A549 (cell line): ENCODE measurements around the gene RFWD3.

Source experiments
- CTCF ChIP-seq: fragments of >200 bp; sonication (Bioruptor Twin); formaldehyde crosslinking; IDR thresholded peaks from 3 replicates; pipeline ENCODE4 v1.5.1; 2016
- EP300 ChIP-seq, 2 experiments: fragments of >200 bp; sonication (Bioruptor Twin); formaldehyde crosslinking; IDR thresholded peaks; 2 replicates in 1 of 2; 3 replicates in 1 of 2; pipeline ENCODE4 v1.6.1; 2016 to 2017
- ESRRA ChIP-seq: fragments of 150-350 bp; IDR thresholded peaks from 2 replicates; pipeline ENCODE4 v1.6.1; 2014; ENCODE audit warnings: mild to moderate bottlenecking, low read length, borderline replicate concordance
- HOXB13 ChIP-seq: fragments of 250-450 bp; sonication (Bioruptor Pico); IDR thresholded peaks from 2 replicates; pipeline ENCODE4 v1.5.0; 2020; ENCODE audit warnings: low read depth, mild to moderate bottlenecking, moderate library complexity
- JUNB ChIP-seq: fragments of >200 bp; sonication (Bioruptor Twin); formaldehyde crosslinking; IDR thresholded peaks from 2 replicates; pipeline ENCODE4 v1.6.1; 2016
- PBX3 ChIP-seq: IDR thresholded peaks from 2 replicates; pipeline ENCODE4 v1.6.1; 2012
- POLR2A ChIP-seq: IDR thresholded peaks from 2 replicates; pipeline ENCODE4 v1.6.1; 2012; ENCODE audit warnings: mild to moderate bottlenecking, low read length
- RFX5 ChIP-seq: fragments of 450-650 bp; IDR thresholded peaks from 2 replicates; pipeline ENCODE4 v1.7.1; 2014; ENCODE audit warnings: antibody characterized with exemption, mild to moderate bottlenecking, moderate library complexity
- TF ChIP-seq, protein P1 (sequence below): fragments of 450-650 bp; IDR thresholded peaks from 2 replicates; pipeline ENCODE4 v1.6.1; 2014; ENCODE audit warnings: antibody characterized with exemption
- TF ChIP-seq, protein P2 (sequence below): fragments of 200-600 bp; sonication (generic); IDR thresholded peaks from 2 replicates; pipeline ENCODE4 v1.6.1; 2016; ENCODE audit warnings: antibody characterized with exemption, mild to moderate bottlenecking, moderate library complexity

DNA sequence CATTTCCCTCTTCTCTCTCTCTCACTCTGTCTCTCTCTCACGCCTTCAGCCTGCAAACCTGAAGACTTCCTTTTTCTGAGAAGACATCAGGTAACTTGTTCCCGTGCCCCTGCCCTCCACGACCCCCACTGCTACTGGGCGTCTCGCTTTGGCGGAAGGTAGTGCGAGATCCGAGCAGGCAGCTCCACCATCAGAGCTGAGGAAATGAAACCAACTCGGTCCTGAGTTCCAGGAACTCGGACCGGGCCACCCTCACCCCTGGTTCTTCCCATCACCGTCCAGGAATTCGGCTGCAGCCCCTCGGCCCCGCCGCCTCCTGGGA is 33.4 kb upstream of the RFWD3 start:
- TF ChIP-seq ESRRA (no peak), RFX5 (no peak), CTCF (no peak), PBX3 (no peak), POLR2A (no peak; the same call in 1 of the 2 replicates), EP300 (IDR thresholded peaks at IDR 0.05) (no peak), JUNB (no peak), HOXB13 (CRISPR knock-in tag) (no peak)
- TF ChIP-seq, protein P1, sequence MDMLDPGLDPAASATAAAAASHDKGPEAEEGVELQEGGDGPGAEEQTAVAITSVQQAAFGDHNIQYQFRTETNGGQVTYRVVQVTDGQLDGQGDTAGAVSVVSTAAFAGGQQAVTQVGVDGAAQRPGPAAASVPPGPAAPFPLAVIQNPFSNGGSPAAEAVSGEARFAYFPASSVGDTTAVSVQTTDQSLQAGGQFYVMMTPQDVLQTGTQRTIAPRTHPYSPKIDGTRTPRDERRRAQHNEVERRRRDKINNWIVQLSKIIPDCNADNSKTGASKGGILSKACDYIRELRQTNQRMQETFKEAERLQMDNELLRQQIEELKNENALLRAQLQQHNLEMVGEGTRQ, result no peak
- TF ChIP-seq, protein P2, sequence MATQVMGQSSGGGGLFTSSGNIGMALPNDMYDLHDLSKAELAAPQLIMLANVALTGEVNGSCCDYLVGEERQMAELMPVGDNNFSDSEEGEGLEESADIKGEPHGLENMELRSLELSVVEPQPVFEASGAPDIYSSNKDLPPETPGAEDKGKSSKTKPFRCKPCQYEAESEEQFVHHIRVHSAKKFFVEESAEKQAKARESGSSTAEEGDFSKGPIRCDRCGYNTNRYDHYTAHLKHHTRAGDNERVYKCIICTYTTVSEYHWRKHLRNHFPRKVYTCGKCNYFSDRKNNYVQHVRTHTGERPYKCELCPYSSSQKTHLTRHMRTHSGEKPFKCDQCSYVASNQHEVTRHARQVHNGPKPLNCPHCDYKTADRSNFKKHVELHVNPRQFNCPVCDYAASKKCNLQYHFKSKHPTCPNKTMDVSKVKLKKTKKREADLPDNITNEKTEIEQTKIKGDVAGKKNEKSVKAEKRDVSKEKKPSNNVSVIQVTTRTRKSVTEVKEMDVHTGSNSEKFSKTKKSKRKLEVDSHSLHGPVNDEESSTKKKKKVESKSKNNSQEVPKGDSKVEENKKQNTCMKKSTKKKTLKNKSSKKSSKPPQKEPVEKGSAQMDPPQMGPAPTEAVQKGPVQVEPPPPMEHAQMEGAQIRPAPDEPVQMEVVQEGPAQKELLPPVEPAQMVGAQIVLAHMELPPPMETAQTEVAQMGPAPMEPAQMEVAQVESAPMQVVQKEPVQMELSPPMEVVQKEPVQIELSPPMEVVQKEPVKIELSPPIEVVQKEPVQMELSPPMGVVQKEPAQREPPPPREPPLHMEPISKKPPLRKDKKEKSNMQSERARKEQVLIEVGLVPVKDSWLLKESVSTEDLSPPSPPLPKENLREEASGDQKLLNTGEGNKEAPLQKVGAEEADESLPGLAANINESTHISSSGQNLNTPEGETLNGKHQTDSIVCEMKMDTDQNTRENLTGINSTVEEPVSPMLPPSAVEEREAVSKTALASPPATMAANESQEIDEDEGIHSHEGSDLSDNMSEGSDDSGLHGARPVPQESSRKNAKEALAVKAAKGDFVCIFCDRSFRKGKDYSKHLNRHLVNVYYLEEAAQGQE, result no peak
